ELF-1 (cell line): Measurements from ENCODE around the gene PARP12.

ENCODE experiments used
- DNase-seq: peaks from one replicate; pipeline ENCODE4 v3.0.0-alpha.2; 2016; ENCODE audit warnings: low read depth, low spot score

PARP12 gene

DNA sequence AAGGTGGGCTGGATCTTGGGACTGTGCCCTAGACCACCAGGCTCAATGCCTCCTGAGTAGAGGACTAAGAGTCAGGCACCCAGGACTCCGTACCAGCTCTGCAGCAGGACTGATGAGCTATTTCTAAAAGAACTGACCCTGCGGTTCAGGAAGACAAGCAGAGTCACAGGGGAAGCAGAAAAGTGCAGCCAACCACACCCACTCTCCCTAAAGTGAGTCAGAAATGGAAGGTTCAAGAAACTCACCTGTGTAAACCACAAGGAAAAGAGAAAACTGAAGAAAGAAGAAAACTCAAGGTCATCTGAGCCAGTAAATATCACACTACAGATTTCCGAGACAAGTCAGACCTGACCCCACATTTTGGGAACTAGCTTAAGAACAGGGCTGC is 2.5 kb downstream of the PARP12 start:
- DNase-seq = no peak

DNA sequence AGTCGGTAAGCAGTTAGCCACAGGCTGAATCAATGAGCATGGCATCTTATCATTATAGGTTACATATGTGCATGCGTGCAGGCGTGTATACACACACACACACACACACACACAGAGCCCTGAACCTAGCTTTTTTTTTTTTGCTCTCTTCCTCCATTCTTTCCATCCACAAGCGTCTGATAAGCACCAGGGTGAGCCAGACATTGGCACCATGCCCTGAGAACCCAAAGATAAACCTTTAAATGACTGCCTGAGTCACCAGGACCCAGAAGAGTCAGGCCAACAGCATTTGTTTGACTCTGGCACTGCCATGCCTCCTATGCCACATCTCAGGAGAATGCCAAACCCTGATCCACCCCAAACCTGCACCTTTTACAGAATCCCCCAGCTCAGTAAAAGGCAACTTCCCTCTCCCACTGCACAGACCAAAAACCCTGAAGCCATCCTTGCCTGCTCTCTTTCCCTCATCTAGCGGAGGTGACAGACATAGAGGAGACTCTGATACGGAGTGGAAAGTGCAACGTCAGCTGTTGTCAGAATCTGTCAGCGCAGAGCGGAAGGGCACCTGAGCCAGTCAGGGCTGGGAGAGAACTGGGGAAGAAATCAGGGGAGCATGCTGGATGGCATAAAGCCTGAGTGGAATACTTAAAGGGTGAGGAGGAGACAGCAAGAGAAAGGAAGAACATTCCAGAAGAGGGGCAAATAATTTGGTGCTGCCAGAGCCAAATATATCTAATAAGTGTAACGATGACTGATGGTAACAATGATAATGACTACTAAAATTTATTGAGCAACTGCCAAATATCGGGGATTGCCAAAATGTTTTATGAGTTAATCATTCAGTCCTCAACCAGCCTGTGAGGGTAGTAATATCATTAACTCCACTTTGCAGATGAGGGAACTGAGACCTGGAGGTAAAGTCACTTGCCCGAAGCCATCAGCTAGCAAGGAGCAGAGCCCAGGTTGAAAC is 3.2 kb downstream of the PARP12 start:
- DNase-seq = no peak

DNA sequence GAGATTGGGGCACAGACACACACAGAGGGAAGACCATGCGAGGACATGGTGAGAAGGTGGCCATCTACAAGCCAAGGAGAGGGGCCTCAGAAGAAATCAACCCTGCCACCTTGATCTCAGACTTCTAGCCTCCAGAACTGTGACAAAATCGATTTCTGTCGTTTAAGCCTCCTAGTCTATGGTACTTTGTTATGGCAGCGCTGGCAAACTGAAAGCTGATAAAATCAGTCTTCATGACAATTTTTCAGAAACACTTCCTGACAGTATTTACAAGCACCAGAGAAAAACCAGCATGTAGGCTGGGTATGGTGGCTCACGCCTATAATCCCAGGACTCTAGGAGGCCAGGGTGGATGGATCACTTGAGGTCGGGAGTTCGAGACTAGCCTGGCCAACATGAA is 4.2 kb downstream of the PARP12 start:
- no peak for DNase-seq

DNA sequence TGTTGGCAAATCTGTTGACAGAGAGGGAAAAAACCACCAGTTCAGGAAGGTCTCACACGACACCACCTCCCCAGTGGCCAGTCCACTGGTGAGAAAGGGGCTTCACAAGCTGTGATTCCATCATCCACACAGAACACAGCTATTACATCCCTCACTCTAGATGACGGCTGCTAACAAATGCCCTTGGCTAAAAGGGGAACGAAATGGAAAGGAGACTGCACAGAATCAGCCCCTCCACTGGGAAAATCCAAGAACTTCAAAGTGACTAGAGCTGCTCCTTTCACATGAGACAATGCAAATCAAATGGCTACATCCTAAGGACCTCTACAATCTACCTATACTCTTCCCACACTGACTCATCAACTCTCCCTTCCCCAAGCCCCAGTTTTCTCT is 5.6 kb downstream of the PARP12 start:
- DNase-seq = no peak

DNA sequence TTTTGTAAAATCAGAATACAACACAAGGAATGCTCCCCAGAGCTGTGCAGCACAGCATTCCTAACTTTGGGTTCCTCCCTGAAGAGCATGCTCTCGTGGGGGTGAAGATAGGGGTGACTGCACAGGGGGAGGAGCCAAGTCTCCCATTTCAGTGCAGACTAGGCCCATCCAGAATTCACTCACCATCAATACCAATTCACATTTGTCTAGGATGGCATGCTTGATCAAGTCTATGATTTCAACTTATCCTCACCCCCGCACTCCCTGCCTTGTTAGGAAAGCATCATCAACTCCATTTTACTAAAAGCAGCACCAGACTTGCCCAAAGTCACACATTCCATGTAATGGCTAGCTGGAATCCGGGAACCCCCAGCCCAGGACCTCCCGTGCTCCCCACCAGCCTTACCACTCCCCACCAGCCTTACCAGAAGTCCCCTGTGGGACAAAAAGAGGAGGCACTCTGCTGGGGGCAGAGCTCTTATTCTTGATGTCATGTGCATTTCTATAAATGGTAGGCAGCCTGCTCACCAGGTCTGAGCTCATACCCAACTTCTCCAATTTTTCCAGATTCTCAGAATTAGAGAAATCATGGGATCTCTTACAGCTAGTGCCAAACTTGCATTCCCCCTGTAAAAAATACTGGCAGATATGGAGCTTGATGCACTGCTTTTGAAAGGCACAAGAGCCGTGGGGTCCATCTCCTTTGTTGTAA is 6.2 kb downstream of the PARP12 start:
- DNase-seq = no peak

DNA sequence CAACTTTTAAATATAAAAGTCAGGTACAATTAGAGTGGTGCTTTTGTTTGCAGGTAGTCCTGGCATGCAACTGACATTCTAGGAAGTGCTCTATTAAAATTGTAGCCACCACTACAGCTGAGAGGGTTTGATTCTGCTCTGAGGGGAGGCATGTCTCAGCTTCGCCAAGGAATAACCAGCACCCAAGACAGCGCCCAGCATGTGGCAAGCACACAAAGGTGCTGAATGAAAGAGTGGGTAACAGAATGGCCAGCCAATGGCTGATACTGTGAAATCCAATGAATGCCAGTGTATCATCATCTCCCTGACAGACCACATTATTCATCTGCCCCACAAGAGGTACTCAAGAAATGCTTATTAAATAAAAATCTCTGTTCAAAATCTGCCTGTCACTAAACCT is 6.9 kb downstream of the PARP12 start:
- DNase-seq = no peak

DNA sequence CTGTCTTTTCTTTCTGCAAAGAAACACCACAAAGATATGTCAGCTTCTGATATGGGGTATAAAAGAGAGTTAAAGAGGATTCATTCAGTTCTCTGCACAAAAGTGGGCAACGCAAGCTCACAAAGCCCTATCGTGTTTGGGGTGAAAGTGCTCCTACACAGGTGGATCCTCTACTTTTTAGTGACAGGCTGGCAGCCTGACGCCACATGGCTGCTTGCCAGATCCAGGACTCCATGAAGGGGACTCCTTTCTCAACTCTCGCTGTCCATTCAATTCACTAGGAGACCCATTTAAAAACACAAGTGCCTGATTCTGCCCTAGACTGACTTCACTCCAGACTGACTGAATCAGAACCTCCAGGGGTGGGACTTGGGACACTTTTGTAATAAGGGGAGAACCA is 8.0 kb downstream of the PARP12 start:
- DNase-seq = no peak

DNA sequence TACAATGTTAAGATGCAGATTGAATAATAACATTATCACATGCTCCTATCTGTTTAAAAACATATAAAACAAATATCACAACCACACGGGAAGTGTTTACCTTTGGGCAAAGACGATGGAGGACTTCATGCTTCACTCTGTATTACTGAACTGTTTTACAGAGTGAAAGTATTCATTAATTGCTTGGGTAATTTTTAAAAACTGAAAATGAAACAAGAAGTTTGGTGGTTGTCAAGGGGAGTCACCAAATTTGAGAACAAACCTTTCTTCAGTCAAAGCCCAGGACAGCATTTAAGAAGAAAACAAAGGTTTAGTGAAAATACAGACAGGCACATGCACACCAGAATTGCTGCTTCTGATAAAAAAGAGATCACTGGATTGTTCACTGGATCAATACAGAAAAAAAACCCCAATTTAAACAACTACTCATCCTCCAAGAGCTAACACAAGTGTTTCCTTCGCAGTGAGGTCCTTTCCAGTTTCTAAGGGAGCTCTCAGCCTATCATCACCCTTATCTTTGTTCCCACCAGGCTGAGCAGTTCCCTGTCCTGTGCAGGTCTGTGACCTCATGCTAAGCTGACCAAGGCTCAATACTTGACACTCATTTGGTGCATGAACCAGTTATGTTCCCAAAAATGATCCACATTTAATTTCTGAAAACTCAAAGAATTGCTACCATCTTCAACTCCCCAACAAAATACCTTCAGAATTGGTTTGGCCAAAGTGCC is 8.8 kb downstream of the PARP12 start:
- DNase-seq = no peak

DNA sequence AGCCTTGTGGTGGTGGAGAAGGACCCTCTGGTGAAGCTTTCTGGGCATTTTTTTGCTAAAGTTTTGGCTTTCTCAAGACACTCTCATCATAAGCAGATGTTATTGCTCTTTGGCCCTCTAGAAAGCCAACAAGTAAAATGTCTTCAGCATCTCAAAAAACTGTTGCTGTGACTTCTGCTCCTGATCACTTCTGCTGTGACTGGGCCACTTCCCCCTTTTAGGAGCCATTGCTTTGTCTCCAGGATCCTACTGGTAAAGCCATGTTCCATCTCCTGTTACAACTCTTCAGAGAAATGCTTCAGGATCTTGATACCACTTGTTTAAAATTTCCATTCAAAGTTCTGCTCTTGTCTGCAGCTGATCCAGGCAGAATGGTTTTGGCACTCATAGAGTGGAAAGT is 10.9 kb downstream of the PARP12 start:
- no peak for DNase-seq

DNA sequence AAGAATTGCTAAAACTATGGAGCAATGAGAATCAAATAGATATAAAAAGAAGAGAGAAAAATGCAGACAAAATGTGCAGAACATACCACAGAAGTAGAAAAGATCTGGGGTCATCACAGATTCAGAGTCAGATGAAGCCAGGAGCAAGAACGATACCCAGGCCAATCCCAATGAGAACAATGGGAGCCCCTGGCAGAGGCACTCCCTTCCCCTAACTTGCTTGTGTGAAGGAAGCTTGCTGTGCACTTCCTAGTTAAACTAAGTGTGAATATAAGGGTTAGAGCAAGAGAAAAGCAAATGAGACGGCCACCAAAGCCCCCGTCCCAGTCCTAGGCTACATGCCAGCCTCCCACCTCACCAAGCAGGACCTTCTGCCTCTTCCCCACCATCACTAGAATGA is 12.7 kb downstream of the PARP12 start:
- DNase-seq = no peak

DNA sequence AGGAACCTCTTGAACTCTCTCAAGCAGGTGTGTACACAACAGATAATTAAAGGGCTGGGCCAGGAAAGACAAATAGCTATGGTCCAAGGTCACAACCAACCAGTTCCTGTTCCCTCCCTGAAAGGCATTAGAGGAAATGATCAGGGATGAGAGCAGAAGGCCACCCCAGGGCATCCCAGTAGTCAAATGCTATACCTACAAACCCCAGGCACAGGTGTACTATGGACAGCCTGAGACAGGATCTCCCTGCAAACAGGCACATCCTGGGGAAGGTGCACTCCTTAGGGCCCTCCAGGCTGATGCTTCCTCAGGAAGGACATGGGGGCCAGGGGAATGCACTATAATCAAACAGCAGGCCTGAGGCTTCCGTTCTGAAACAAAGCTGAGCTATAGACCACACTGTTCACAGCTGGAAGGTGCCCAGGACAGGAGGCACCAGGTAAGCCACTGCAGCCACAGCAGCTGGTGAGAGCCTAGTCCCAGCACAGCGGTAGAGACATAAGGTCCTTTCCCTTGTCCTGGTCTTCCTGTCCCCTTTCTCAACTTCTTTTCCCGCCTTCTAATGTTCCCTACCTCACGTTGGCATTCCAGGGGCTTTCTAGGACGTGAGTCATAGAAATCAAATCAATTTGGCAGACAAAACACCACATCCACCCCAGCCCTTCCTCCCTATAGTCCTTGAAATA is 13.3 kb downstream of the PARP12 start:
- no peak for DNase-seq

DNA sequence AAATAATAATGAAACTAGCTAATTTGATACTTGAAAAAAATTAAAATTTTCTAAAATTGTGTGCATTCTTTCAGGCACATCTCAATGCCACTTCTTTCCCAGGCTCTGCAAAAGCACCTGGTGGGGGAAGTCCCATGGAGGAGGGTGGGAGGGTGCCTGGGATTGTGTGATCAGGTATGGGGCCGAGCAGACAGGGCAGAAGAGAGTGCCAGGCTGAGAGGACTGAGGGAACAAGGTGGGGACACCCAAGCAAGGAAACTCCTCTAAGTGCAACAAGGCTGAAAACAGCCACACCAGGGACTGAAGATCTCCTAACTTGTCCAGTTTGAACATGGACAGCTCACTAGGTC is 13.8 kb downstream of the PARP12 start:
- no peak for DNase-seq

DNA sequence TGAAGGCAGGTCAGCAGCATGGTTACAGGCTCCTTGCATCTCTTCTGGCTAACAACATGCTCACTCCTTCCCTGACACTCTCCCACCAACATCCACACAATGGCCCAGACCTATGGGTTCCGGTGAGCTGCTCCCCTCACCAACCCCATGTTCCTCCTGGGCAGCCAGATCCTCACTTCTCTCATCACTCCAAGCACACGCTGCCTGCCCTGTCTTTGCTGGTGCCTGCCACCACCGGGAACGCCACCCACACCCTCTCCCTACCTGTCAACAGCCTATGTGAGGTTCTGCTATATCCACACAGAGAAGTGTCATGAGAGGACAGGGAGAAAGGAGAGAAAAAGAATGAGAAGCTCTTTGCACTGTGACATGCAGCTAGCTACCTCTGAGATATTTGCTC is 14.6 kb downstream of the PARP12 start:
- DNase-seq = no peak

DNA sequence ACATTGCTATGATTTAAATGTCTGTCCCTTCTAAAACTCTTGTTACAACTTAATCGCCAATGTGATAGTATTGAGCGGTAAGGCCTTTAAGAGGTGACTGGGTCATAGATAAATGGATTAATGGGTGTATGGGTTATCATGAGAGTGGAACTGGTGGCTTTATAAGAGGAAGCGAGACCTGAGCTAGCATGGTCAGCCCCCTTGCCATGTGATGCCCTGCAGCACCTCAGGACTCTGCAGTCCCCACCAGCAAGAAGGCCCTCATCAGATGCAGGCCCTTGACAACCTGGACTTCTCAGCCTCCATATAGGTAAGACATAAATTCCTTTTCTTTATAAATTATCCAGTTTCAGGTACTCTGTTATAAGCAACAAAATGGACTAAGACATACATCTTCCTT is 15.6 kb downstream of the PARP12 start:
- DNase-seq = no peak

DNA sequence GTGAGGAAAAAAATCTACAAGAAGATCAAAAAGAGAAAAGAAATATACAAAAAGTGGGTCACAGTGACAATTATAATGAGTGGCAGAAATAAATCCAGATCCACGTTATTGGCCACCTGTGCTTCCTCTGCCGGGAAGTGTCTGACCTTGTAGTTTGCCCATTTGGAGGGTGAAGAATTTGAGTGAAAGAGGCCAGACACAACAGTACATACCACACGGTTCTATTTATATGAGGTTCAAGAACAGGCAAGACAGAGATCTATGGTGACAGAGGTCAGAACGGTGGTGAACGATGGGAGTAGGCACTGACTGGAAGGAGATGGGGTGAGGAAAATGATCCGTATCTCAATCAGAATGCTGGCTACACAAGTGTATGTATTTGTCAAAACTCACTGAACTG is 17.1 kb downstream of the PARP12 start:
- no peak for DNase-seq

DNA sequence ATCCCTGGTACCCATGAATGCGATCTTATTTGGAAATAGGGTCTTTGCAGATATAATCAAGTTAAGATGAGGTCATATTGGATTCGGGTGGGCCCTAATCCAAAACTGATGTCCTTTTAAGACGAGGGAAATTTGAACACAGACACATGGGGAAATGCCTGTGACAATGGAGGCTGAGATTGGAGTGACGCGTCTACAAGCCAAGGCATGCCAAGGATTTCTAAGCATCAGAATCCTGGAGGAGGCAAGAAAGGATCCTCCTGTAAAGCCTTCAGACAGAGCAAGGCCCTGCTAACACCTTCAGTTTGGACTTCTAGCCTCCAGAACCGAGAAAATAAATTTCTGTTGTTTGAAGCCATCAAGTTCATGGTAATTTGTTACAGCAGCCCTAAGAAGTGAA is 18.5 kb downstream of the PARP12 start:
- DNase-seq = no peak

DNA sequence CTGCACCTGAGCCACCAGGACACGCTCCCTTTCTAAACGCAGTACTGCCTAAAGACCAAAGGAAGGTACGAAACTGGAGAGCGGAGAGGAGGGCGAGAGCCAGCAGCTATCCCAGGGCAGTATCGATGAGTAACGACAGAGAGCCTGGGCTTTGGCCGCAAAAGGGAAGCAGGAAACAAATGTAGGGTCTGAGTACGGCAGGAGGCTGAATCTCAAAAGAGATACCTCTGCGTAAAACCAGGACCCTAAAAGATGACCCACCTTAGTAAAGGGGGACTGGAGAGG is 20.4 kb downstream of the PARP12 start:
- DNase-seq = no peak

DNA sequence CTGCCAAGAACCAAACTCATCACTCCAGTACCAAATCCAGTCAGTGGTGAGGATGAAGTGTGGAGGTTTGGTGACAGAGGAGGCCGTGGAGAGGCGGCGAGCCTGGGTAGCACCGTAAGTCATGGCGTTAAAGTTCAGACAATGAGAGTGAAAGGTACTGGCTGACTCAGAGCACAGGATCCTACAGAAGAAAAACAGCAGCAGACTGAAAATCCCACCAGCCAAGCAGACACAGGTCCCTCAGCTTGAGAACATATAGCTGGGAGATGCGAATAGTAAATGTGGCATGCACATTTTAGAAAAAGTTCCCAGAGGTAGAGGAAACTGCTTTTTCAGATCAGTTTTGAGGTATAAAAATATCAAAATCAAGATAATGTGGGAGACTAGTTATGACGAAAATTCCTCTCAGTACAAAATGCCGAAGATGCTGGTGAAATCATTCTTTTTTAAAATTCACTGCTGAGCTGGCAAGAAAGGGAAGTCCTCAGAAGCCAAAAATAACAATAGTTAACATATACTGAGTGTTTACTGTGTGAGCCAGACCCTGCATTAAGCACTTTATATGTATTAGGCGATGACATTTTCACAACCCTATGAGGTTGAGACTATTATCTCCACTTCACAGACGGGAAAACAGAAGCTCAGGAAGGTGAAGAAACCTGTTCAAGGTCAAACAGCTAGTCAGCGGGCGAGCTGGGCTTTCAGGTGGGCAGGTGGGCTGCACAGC is 20.9 kb downstream of the PARP12 start:
- no peak for DNase-seq

DNA sequence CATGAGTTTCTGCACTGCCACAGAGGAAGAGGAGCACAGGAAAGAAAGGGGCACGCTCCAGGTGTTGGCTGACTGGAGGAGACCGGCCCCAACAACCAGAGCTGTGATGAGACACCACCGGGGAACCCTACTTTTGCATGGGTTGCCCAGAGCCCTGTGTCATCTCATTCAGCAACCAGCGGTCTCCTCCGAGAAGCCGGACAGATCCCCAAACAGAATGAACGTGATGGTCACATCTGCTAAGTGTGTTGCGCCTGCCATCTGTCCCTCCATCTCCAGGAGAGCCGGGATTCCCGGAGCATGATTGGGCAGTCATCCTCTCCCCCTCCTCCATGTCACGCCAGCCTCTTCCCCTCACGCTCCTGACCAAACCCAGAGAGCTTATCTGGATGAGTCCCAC is 22.9 kb downstream of the PARP12 start:
- no peak for DNase-seq

DNA sequence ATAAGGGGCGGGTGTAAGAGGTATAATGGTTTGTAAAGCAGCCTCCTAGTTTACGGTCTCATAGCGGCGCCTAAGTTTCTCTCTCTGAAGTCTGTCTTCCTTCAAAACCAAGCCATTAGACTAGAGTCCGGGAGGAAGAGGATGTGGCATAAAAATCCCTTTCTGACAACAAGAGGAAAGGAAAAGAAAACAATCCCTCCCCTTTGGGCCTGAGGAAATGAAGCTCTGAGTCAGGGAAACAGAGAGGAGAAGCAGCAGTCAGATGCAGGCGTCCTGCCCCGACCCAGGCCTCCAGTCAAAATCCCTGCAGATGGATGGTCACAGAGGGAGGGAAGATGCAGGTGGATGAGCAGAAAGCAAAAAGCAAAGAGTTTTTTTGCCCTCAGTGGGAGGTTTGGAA is 23.7 kb downstream of the PARP12 start:
- no peak for DNase-seq

DNA sequence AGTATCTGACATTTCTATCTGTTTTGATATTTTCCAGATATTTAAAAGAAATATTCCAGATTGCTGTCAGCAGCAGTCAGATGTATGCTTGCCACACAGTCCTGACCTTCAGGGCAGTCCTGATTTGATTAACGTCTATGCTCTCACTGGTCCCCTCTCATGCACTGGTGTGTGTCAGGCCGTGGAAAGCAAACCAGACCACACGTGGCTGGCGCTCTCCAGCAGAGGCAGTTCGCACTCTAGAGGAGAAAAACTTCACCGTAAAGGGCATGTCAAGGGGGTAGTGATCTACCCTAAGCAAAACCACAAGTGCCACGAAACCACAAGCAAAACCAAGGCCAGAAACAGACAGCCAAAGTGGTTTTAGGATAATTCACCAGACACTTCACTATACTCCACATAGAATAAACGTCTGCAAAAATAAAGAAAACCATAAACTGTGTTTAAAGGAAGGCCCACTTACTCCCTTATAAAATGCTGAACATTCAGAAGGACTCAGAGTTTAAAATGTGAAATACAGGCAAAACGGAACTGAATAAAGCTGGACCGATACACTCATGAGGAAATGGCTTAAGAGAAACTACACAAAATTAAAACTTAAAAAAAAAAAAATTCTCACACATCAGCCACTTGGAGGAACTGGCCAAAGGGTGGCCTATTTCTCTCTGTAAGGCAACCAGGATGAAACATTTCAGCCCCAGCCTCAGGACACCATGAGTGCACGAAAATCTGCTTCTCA is 26.4 kb downstream of the PARP12 start:
- no peak for DNase-seq
